Measurements from ENCODE around the gene TIE1.

DNA sequence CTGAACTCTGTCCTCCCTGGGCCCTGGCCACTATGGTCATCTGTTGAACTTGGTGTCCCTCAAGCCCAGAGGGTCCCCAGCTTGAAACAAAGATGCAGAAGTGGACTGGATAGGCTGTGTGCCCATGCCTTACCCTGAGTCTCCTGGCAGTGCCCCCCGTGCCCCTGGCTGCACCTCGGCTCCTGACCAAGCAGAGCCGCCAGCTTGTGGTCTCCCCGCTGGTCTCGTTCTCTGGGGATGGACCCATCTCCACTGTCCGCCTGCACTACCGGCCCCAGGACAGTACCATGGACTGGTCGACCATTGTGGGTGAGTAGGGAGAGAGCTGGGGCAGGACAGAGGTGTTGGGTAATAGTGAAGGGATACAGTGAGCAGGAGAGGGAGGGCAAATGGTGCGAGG lies 10.7 kb downstream of the TIE1 start:
- TF ChIP-seq EZH2 (IDR thresholded peaks at IDR 0.05; ENCODE audit: insufficient read depth, poor library complexity, severe bottlenecking) (no peak), EZH2phosphoT487 (IDR thresholded peaks at IDR 0.05; ENCODE audit: insufficient read depth, low read depth) (no peak)
